ENCODE results near the gene ITPKC. TPM values are rescaled to one million over a fixed set of nuclear protein-coding genes. Genes with fewer than 3 reads are reported as not detected.
A peak's percentile ranks its signal among the peaks of the same experiment; 100 is the strongest.

ITPKC gene
- total RNA-seq, 1 donor from 2014 or later, result 13.8 TPM

- no peak for TF ChIP-seq CTCF (IDR thresholded peaks at IDR 0.05; ENCODE audit: partially characterized antibody, unreplicated experiment)
- peaks cover 9% of the 10 kb centered on the region for H3K27me3 Mint-ChIP-seq (ENCODE audit: unreplicated experiment)
- no peak for DNase-seq
- H3K36me3 Mint-ChIP-seq (ENCODE audit: unreplicated experiment), result peaks cover 3% of the 10 kb centered on the region
- H3K4me3 Mint-ChIP-seq (ENCODE audit: unreplicated experiment), result peak overlapping the region; percentile 41
- peak overlapping the region; percentile 74 for H3K27ac Mint-ChIP-seq (ENCODE audit: unreplicated experiment)
- peaks cover 15% of the 10 kb centered on the region for H3K4me1 Mint-ChIP-seq (ENCODE audit: low read depth, unreplicated experiment)
- H3K9me3 Mint-ChIP-seq (ENCODE audit: unreplicated experiment), result peaks cover 12% of the 10 kb centered on the region
Measured at GRCh38 chr19:40754611-40755247, 37.8 kb downstream of the ITPKC start.

GRCh38 chr19:40755248-40755624, 38.3 kb downstream of the ITPKC start:
- H3K4me1 Mint-ChIP-seq (ENCODE audit: low read depth, unreplicated experiment), result peaks cover 10% of the 10 kb centered on the region
- H3K9me3 Mint-ChIP-seq (ENCODE audit: unreplicated experiment), result peaks cover 12% of the 10 kb centered on the region
- H3K27me3 Mint-ChIP-seq (ENCODE audit: unreplicated experiment), result peaks cover 7% of the 10 kb centered on the region
- no peak overlapping the region for H3K4me3 Mint-ChIP-seq (ENCODE audit: unreplicated experiment)
- no peak for DNase-seq
- peaks cover 4% of the 10 kb centered on the region for H3K36me3 Mint-ChIP-seq (ENCODE audit: unreplicated experiment)
- no peak overlapping the region for H3K27ac Mint-ChIP-seq (ENCODE audit: unreplicated experiment)
- no peak for TF ChIP-seq CTCF (IDR thresholded peaks at IDR 0.05; ENCODE audit: partially characterized antibody, unreplicated experiment)

- TF ChIP-seq CTCF (IDR thresholded peaks at IDR 0.05; ENCODE audit: partially characterized antibody, unreplicated experiment), result no peak
- no peak overlapping the region for H3K4me3 Mint-ChIP-seq (ENCODE audit: unreplicated experiment)
- DNase-seq, result no peak
- H3K4me1 Mint-ChIP-seq (ENCODE audit: low read depth, unreplicated experiment), result peaks cover 9% of the 10 kb centered on the region
- peaks cover 10% of the 10 kb centered on the region for H3K9me3 Mint-ChIP-seq (ENCODE audit: unreplicated experiment)
- peaks cover 4% of the 10 kb centered on the region for H3K36me3 Mint-ChIP-seq (ENCODE audit: unreplicated experiment)
- no peak overlapping the region for H3K27ac Mint-ChIP-seq (ENCODE audit: unreplicated experiment)
- peaks cover 5% of the 10 kb centered on the region for H3K27me3 Mint-ChIP-seq (ENCODE audit: unreplicated experiment)
Measured at GRCh38 chr19:40755791-40756190, 38.9 kb downstream of the ITPKC start.

GRCh38 chr19:40756502-40757110, 39.7 kb downstream of the ITPKC start:
- no peak overlapping the region for H3K4me3 Mint-ChIP-seq (ENCODE audit: unreplicated experiment)
- H3K9me3 Mint-ChIP-seq (ENCODE audit: unreplicated experiment), result peaks cover 8% of the 10 kb centered on the region
- H3K36me3 Mint-ChIP-seq (ENCODE audit: unreplicated experiment), result peaks cover 4% of the 10 kb centered on the region

More at GRCh38 chr19:40756502-40757110, 39.7 kb downstream of the ITPKC start:
- TF ChIP-seq CTCF (IDR thresholded peaks at IDR 0.05; ENCODE audit: partially characterized antibody, unreplicated experiment), result no peak
- peaks cover 2% of the 10 kb centered on the region for H3K27me3 Mint-ChIP-seq (ENCODE audit: unreplicated experiment)
- DNase-seq, result no peak
- H3K4me1 Mint-ChIP-seq (ENCODE audit: low read depth, unreplicated experiment), result peaks cover 9% of the 10 kb centered on the region
- no peak overlapping the region for H3K27ac Mint-ChIP-seq (ENCODE audit: unreplicated experiment)
